Psoas muscle (tissue), 8 donors: ENCODE data around the gene ATG12. TPM values are rescaled to one million over a fixed set of nuclear protein-coding genes. Genes with fewer than 3 reads are reported as not detected.
"Not testable (repeated sequence)": the region's sequence is repeated elsewhere in the genome, so short reads cannot be mapped to it uniquely, and the experiment has no call there.

ENCODE experiments used
- ATAC-seq, 4 donors: fragments of 200-7000 bp; cut with Tn5 transposase; one replicate each; pipeline ENCODE4 v1.9.1; 2020; ENCODE audit warnings: moderate library complexity in 3 of 4, mild to moderate bottlenecking in 2 of 4
- DNase-seq, 2 donors: peaks; one replicate each; pipeline ENCODE4 v3.0.0-alpha.2; 2020
- H3K27ac ChIP-seq: fragments of 200-600 bp; one replicate; pipeline ENCODE4 v1.8.0; 2022
- H3K27me3 ChIP-seq, 3 donors: fragments of 200-600 bp in 1 of 3; one replicate each; pipeline versions ENCODE4 v1.6.1 to v1.8.0; 2013 to 2022; ENCODE audit warnings: low read length in 2 of 3, mild to moderate bottlenecking in 2 of 3, moderate library complexity in 1 of 3; ENCODE audit not compliant: insufficient read depth in 3 of 3
- H3K36me3 ChIP-seq, 2 donors: fragments of 200-600 bp in 1 of 2; one replicate each; pipeline versions ENCODE4 v1.6.1 to v1.8.0; 2013 to 2022; ENCODE audit warnings: low read depth in 1 of 2, mild to moderate bottlenecking in 1 of 2, moderate library complexity in 1 of 2; ENCODE audit not compliant: insufficient read depth in 1 of 2
- H3K4me1 ChIP-seq: fragments of 200-600 bp; one replicate; pipeline ENCODE4 v1.8.0; 2022
- H3K4me3 ChIP-seq: fragments of 200-600 bp; one replicate; pipeline ENCODE4 v1.8.0; 2022; ENCODE audit warnings: mild to moderate bottlenecking
- H3K9me3 ChIP-seq: fragments of 200-600 bp; one replicate; pipeline ENCODE4 v1.8.0; 2022
- CTCF ChIP-seq: fragments of 200-600 bp; IDR thresholded peaks from one replicate; pipeline ENCODE4 v1.8.0; 2022; ENCODE audit warnings: antibody characterized with exemption
- WGBS, 3 donors: extraction: QIAGEN DNeasy Blood & Tissue Kit; methylation state at CpG; one replicate each; pipeline versions ENCODE4 v1.1.6 to v1.1.7; 2013; 5-methylcytosine and 5-hydroxymethylcytosine counted together
- intact Hi-C, 2 donors: fragments of 100-400 bp; cut with DNase I; formaldehyde crosslinking; loops; one replicate each; pipeline versions ENCODE4 v1.11.0 to v1.14.2; 2022
- polyA plus RNA-seq, 3 donors: library from polyadenylated mRNA; stranded (reverse); fragments of 200-250 nt; gene quantifications; one replicate each; pipeline ENCODE4 v1.2.3, GENCODE V29; 2013
- total RNA-seq, 4 donors: library from RNA; stranded (reverse); fragmentation: NEBNext Ultra II Directional in 2 of 4; extraction: Animal tissue kit (Norgen Biotek cat#: 25700) in 2 of 4; gene quantifications; one replicate each; pipeline versions ENCODE4 v1.2.1 to v1.2.4, GENCODE V29; 2021 to 2023
- donor health status: healthy with polysubstance abuse.
- donor health status: DM: no; HTN: no; CAD: no; lungs with moderate emphysema.
- donor health status: Bipolar disorder and iron deficiency.
- donor health status: healthy.
- donor health status: DM: yes; HTN: yes; CAD: no.
- donor health status: DM: no; HTN: no; CAD: no.
- donor health status: DM: no; HTN: no; CAD: no.
- donor health status: DM: yes; HTN: yes; CAD: no.

Gene ATG12
- total and polyA plus RNA-seq, 7 donors = 19.6 to 44.2 (median 32.8) TPM

GRCh38 chr5:115812372-115812771, 29.0 kb downstream of the ATG12 start:
- 83 to 86% (median 86%) methylated on average over 1 of the region's 1 CpG for WGBS, 3 donors
- ATAC-seq (no peak), DNase-seq (no peak)
- H3K4me3 ChIP-seq = no peak overlapping the region
- intact Hi-C loops = no loop called here
- H3K27me3 ChIP-seq = peaks cover 0 to 52% (median 9%) of the 10 kb centered on the region in 3 donors
- no peak overlapping the region for H3K27ac ChIP-seq
- H3K36me3 ChIP-seq = no peaks in the 10 kb centered on the region
- no peaks in the 10 kb centered on the region for H3K9me3 ChIP-seq
- no peaks in the 10 kb centered on the region for H3K4me1 ChIP-seq
- no peak for TF ChIP-seq CTCF

GRCh38 chr5:115811406-115811805, 30.0 kb downstream of the ATG12 start:
- Histone ChIP-seq H3K4me3 (no peak overlapping the region), H3K27ac (no peak overlapping the region), H3K9me3 (no peaks in the 10 kb centered on the region), H3K4me1 (no peaks in the 10 kb centered on the region), H3K27me3 (peaks cover 0 to 44% (median 9%) of the 10 kb centered on the region in 3 donors), H3K36me3 (no peaks in the 10 kb centered on the region)
- DNase-seq = no peak
- intact Hi-C loops = no loop called here
- TF ChIP-seq CTCF = no peak
- no peak for ATAC-seq

GRCh38 chr5:115810761-115811160, 30.6 kb downstream of the ATG12 start:
- Histone ChIP-seq H3K36me3 (no peaks in the 10 kb centered on the region), H3K4me1 (no peaks in the 10 kb centered on the region), H3K27ac (no peak overlapping the region), H3K27me3 (peaks cover 0 to 38% (median 5%) of the 10 kb centered on the region in 3 donors), H3K9me3 (no peaks in the 10 kb centered on the region), H3K4me3 (no peak overlapping the region)
- DNase-seq (no peak), ATAC-seq (no peak)
- intact Hi-C loops = no loop called here
- TF ChIP-seq CTCF = no peak

- DNase-seq = no peak
- H3K27me3 ChIP-seq = peaks cover 0 to 29% (median 0%) of the 10 kb centered on the region in 3 donors
- H3K4me1 ChIP-seq = no peaks in the 10 kb centered on the region
- no peak overlapping the region for H3K27ac ChIP-seq
- no peak overlapping the region for H3K4me3 ChIP-seq
- no peaks in the 10 kb centered on the region for H3K9me3 ChIP-seq
- TF ChIP-seq CTCF = no peak
- 64 to 75% (median 67%) methylated on average over 2 of the region's 2 CpGs for WGBS, 3 donors
- intact Hi-C loops = no loop called here
- no peak for ATAC-seq
- H3K36me3 ChIP-seq = no peaks in the 10 kb centered on the region
Measured at GRCh38 chr5:115809946-115810345, 31.4 kb downstream of the ATG12 start.

GRCh38 chr5:115808066-115808465, 33.3 kb downstream of the ATG12 start:
- WGBS, 3 donors = 89 to 94% (median 93%) methylated on average over 2 of the region's 2 CpGs

More at GRCh38 chr5:115808066-115808465, 33.3 kb downstream of the ATG12 start:
- H3K9me3 ChIP-seq, H3K36me3 ChIP-seq, H3K4me3 ChIP-seq, ATAC-seq, H3K27ac ChIP-seq, H3K4me1 ChIP-seq, intact Hi-C loops, DNase-seq: not testable (repeated sequence)
- peaks cover 0 to 13% (median 0%) of the 10 kb centered on the region in 3 donors for H3K27me3 ChIP-seq
